Spleen (tissue), 7 donors: ENCODE measurements around the gene ACER3.

Source experiments
- POLR2A ChIP-seq, 3 donors: fragments of 450-650 bp; IDR thresholded peaks; one replicate each; pipeline ENCODE4 v1.5.1; 2017; ENCODE audit warnings: antibody characterized with exemption in 3 of 3, mild to moderate bottlenecking in 1 of 3
- POLR2AphosphoS5 ChIP-seq, 3 donors: sonication (generic); formaldehyde crosslinking; IDR thresholded peaks; one replicate each; pipeline ENCODE4 v1.5.1; 2017; ENCODE audit warnings: antibody characterized with exemption in 3 of 3
- TF ChIP-seq, protein P1 (sequence below), 11 experiments: fragments of 200-600 bp in 7 of 11; fragments of 450-650 bp in 4 of 11; sonication (generic) in 4 of 11; IDR thresholded peaks in 8 of 11; conservative IDR thresholded peaks in 3 of 11; 1 replicate in 7 of 11; 2 replicates in 4 of 11; pipeline versions ENCODE4 v1.4.0 to v1.8.0; 2016 to 2021; ENCODE audit warnings: antibody characterized with exemption in 11 of 11, inconsistent platforms in 4 of 11, mild to moderate bottlenecking in 1 of 11
- donor health status: DM: no; HTN: no; CAD: no; lungs with moderate emphysema.
- donor health status: DM: no; HTN: no; CAD: no.
- donor health status: DM: no; HTN: no; CAD: no.

DNA sequence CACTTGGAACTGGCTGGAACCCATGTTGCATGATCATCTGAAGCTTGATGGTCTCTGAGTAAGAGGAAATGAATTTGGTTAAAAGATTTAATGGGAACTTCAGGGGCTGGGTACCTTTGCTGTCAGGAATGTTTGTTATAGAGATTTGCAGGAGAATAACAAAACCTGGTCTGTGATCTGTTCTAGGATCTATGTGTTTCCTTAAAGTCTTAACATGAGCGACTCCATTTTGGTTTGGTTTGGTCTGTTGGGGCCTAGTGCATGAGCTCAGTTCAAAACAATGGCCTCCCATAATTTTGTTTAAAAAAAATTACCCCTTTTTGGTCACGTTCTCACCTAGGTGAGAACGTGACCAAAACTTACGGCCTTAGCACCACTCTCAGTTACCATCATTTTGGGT is 49.5 kb upstream of the ACER3 start:
- TF ChIP-seq, protein P1, sequence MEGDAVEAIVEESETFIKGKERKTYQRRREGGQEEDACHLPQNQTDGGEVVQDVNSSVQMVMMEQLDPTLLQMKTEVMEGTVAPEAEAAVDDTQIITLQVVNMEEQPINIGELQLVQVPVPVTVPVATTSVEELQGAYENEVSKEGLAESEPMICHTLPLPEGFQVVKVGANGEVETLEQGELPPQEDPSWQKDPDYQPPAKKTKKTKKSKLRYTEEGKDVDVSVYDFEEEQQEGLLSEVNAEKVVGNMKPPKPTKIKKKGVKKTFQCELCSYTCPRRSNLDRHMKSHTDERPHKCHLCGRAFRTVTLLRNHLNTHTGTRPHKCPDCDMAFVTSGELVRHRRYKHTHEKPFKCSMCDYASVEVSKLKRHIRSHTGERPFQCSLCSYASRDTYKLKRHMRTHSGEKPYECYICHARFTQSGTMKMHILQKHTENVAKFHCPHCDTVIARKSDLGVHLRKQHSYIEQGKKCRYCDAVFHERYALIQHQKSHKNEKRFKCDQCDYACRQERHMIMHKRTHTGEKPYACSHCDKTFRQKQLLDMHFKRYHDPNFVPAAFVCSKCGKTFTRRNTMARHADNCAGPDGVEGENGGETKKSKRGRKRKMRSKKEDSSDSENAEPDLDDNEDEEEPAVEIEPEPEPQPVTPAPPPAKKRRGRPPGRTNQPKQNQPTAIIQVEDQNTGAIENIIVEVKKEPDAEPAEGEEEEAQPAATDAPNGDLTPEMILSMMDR (IDR thresholded peaks at IDR 0.05 in 8 of 11, conservative IDR thresholded peaks at IDR 0.05 in 3 of 11) = no peak
- no peak for TF ChIP-seq POLR2A (IDR thresholded peaks at IDR 0.05)
- TF ChIP-seq POLR2AphosphoS5 (IDR thresholded peaks at IDR 0.05) = no peak
